Ovary (tissue), 9 donors: Measurements from ENCODE around the gene HS3ST6. TPM values are rescaled to one million over a fixed set of nuclear protein-coding genes. Genes with fewer than 3 reads are reported as not detected.

Experiments
- DNase-seq, 5 donors: peaks; one replicate each; pipeline ENCODE4 v3.0.0-alpha.2; 2019 to 2020
- H3K27ac ChIP-seq, 2 donors: fragments of 200-600 bp; one replicate each; pipeline versions ENCODE4 v1.5.1 to v1.8.0; 2019 to 2022
- H3K27me3 ChIP-seq: fragments of 200-600 bp; one replicate; pipeline ENCODE4 v1.8.0; 2022
- H3K36me3 ChIP-seq: fragments of 200-600 bp; sonication (generic); one replicate; pipeline ENCODE4 v1.5.1; 2019
- H3K4me1 ChIP-seq: one replicate; pipeline ENCODE4 v1.8.1; 2013; ENCODE audit warnings: mild to moderate bottlenecking, moderate library complexity; ENCODE audit not compliant: insufficient read depth
- H3K4me3 ChIP-seq: fragments of 200-600 bp; sonication (generic); one replicate; pipeline ENCODE4 v1.5.1; 2017
- H3K9me3 ChIP-seq, 2 donors: fragments of 200-600 bp in 1 of 2; sonication (generic) in 1 of 2; one replicate each; pipeline versions ENCODE4 v1.5.1 to v1.8.1; 2013 to 2019; ENCODE audit warnings: mild to moderate bottlenecking in 1 of 2, moderate library complexity in 1 of 2
- EP300 ChIP-seq: sonication (generic); formaldehyde crosslinking; IDR thresholded peaks from one replicate; pipeline ENCODE4 v1.6.1; 2017; ENCODE audit warnings: antibody characterized with exemption
- POLR2A ChIP-seq: fragments of 450-650 bp; IDR thresholded peaks from one replicate; pipeline ENCODE4 v1.6.1; 2017; ENCODE audit warnings: antibody characterized with exemption, mild to moderate bottlenecking, moderate library complexity
- WGBS, 3 donors: extraction: QIAGEN DNeasy Blood & Tissue Kit in 1 of 3; methylation state at CpG; one replicate each; pipeline versions ENCODE4 v1.1.5 to v1.1.7; 2013 to 2017; 5-methylcytosine and 5-hydroxymethylcytosine counted together
- intact Hi-C, 4 donors: fragments of 100-400 bp; cut with DNase I; formaldehyde crosslinking; loops; one replicate each; pipeline versions ENCODE4 v1.11.0 to v1.15.1; 2022 to 2023
- polyA plus RNA-seq, 2 donors: library from polyadenylated mRNA; stranded (reverse); fragments of 200-250 nt in 1 of 2; fragments of 350-450 nt in 1 of 2; fragmentation: Illumina TruSeq in 1 of 2; extraction: RNeasy Lipid Tissue Mini Kit (QIAGEN cat#74804) in 1 of 2; gene quantifications; one replicate each; pipeline ENCODE4 v1.2.3, GENCODE V29; 2013 to 2014
- small RNA-seq: library from RNA; depleted of rRNA; stranded (forward); fragments of <200 nt; gene quantifications from one replicate; pipeline ENCODE3, GENCODE V24; 2016
- total RNA-seq, 7 donors: library from RNA; depleted of rRNA in 2 of 7; stranded (reverse); fragments of >200 nt in 2 of 7; fragmentation: NEBNext Ultra II Directional in 3 of 7; extraction: Animal tissue kit (Norgen Biotek cat#: 25700) in 3 of 7; gene quantifications; one replicate each; pipeline versions ENCODE4 v1.1.0 to v1.2.4, GENCODE V29; 2016 to 2023
- TF ChIP-seq, protein P1 (sequence below), 3 donors: fragments of 450-650 bp in 2 of 3; fragments of 200-600 bp in 1 of 3; IDR thresholded peaks; one replicate each; pipeline versions ENCODE4 v1.5.1 to v1.8.0; 2016 to 2022; ENCODE audit warnings: antibody characterized with exemption in 3 of 3, mild to moderate bottlenecking in 1 of 3
- donor health status: DM: no; HTN: no; CAD: no; lungs with moderate emphysema.
- donor health status: DM: no; HTN: no; CAD: no.
- donor health status: Bipolar disorder and iron deficiency.
- donor health status: DM: yes; HTN: yes; CAD: no.
- donor health status: DM: no; HTN: no; CAD: no.
- donor health status: DM: yes; HTN: yes; CAD: no.

HS3ST6 gene
- total and polyA plus RNA-seq, 9 donors, result 0.69 to 1.8 TPM; not detected in 7

DNA sequence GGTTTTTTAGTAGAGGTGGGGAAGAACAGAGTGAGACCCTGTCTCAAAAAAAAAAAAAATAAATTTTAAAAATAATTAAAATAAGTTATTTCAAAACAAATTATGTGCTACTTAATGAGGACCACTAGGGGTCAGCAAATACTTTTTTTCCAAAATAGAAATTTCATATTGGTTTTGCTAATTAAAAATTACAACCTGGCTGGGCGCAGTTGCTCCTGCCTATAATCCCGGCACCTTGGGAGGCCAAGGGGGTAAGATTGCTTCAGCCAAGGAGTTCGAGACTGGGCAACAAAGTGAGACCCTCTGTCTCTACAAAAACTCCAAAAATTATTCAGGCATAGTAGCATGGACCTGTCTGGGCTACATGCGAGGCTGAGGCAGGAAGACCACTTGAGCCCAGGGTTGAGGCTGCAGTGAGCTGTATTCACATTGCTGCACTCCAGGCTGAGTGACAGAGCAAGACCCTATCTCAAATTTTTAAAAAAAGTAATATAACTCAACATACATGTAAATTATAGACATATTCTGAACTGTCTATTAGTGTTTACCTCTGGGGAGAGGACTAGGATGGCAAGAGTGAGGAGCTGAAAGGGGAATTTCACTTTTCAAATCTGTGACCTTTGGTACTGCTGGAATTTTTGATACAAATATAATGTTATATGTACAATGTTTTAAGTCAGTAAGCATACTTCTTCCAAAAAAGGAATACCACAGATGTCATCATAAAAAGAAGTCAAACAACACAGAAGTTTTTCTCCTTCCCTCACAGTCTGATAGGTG lies 54.3 kb downstream of the HS3ST6 start:
- H3K36me3 ChIP-seq, result no peaks in the 10 kb centered on the region
- H3K4me3 ChIP-seq, result no peak overlapping the region
- WGBS, 3 donors, result 13 to 18% (median 14%) methylated on average over 4 of the region's 4 CpGs
- H3K4me1 ChIP-seq, result no peaks in the 10 kb centered on the region
- H3K9me3 ChIP-seq, result no peaks in the 10 kb centered on the region
- no peak overlapping the region for H3K27ac ChIP-seq
- DNase-seq, result no peak
- H3K27me3 ChIP-seq, result no peaks in the 10 kb centered on the region
- TF ChIP-seq, protein P1, sequence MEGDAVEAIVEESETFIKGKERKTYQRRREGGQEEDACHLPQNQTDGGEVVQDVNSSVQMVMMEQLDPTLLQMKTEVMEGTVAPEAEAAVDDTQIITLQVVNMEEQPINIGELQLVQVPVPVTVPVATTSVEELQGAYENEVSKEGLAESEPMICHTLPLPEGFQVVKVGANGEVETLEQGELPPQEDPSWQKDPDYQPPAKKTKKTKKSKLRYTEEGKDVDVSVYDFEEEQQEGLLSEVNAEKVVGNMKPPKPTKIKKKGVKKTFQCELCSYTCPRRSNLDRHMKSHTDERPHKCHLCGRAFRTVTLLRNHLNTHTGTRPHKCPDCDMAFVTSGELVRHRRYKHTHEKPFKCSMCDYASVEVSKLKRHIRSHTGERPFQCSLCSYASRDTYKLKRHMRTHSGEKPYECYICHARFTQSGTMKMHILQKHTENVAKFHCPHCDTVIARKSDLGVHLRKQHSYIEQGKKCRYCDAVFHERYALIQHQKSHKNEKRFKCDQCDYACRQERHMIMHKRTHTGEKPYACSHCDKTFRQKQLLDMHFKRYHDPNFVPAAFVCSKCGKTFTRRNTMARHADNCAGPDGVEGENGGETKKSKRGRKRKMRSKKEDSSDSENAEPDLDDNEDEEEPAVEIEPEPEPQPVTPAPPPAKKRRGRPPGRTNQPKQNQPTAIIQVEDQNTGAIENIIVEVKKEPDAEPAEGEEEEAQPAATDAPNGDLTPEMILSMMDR (IDR thresholded peaks at IDR 0.05), result peak in 2 of 3 donors; percentile 20 to 41
- TF ChIP-seq EP300, result no peak
- no peak for TF ChIP-seq POLR2A
- intact Hi-C loops, result loop anchor here (2.0 to 5.0 kb wide), 3 partner anchors 53 to 65 kb away; partner anchors contain the start of gene HS3ST6 (in 1 of the 4)

DNA sequence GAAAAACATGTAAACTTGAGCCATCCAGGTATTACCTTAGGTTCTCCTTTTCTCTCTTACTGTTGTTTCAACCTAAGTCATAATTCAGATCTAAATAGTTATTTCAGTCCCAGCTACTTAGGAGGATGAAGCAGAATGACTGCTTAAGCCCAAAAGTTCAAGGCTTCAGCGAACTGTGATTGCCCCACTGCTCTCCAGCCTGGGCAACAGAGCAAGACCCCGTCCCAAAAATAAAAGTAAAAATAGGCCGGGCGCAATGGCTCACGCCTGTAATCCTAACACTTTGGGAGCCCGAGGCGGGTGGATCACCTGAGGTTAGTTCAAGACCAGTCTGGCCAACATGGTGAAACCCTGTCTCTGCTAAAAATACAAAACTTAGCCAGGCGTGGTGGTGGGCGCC lies 55.8 kb downstream of the HS3ST6 start:
- no peak overlapping the region for H3K27ac ChIP-seq
- DNase-seq, result no peak
- H3K9me3 ChIP-seq, result no peaks in the 10 kb centered on the region
- 79 to 82% (median 79%) methylated on average over 9 of the region's 9 CpGs for WGBS, 3 donors
- H3K27me3 ChIP-seq, result no peaks in the 10 kb centered on the region
- intact Hi-C loops, result loop anchor here in 3 of 4 donors (5.0 kb wide), 2 partner anchors 55 to 65 kb away; partner anchors contain the start of gene HS3ST6 (in 1 of the 3)
- H3K36me3 ChIP-seq, result no peaks in the 10 kb centered on the region
- H3K4me3 ChIP-seq, result no peak overlapping the region
- no peak for TF ChIP-seq EP300
- TF ChIP-seq POLR2A, result no peak
- TF ChIP-seq, protein P1 (IDR thresholded peaks at IDR 0.05), result no peak
- no peaks in the 10 kb centered on the region for H3K4me1 ChIP-seq

DNA sequence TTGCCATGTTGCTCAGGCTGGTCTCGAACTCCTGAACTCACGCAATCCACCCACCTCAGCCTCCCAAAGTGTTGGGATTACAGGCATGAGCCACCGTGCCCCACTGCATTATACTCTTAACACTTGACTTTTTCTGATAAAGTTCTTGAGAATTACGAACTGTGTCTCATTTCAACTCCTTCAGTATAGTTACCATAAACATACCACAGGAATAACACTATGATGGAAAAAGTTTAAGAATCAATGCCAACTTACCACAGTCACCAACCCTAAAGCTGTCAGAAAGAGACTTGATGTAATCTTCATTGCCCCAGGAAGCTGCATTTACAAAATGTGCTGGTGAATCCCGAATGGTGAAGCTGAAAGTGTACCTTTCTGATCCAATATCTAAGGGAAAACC lies 56.5 kb downstream of the HS3ST6 start:
- Histone ChIP-seq H3K4me3 (no peak overlapping the region), H3K4me1 (no peaks in the 10 kb centered on the region), H3K9me3 (no peaks in the 10 kb centered on the region), H3K27me3 (no peaks in the 10 kb centered on the region), H3K36me3 (no peaks in the 10 kb centered on the region), H3K27ac (no peak overlapping the region)
- intact Hi-C loops, result loop anchor here in 3 of 4 donors (5.0 kb wide), 2 partner anchors 56 to 66 kb away; partner anchors contain the start of gene HS3ST6 (in 1 of the 3)
- no peak for DNase-seq
- 71 to 83% (median 72%) methylated on average over 5 of the region's 5 CpGs for WGBS, 3 donors
- TF ChIP-seq, protein P1 (IDR thresholded peaks at IDR 0.05), result no peak
- TF ChIP-seq POLR2A (no peak), EP300 (no peak)

Small RNA genes lying within 50 kb of the gene (small RNA-seq; reads per million reads assigned to genes)
- gene SNORA10 (not detected), gene SNORA64 (not detected)

Other genes with a start within 250 kb of the HS3ST6 start
- 10 to 100 TPM; 14.4 to 51.8 (median 44.1) TPM for gene JPT2, start 240.1 kb downstream of the HS3ST6 start, total RNA-seq
- 10 to 100 TPM; 22.3 to 44.9 TPM for gene JPT2, start 240.1 kb downstream of the HS3ST6 start, polyA plus RNA-seq
- gene MAPK8IP3, start 212.2 kb downstream of the HS3ST6 start, total RNA-seq, result 100 to 1,000 TPM in 1 of 7 donors, 10 to 100 TPM in 6; 50.3 to 117 (median 75.5) TPM
- gene MAPK8IP3, start 212.2 kb downstream of the HS3ST6 start, polyA plus RNA-seq, result 10 to 100 TPM in 1 of 2 donors, 1 to 10 TPM in 1; 7.0 to 60.8 TPM
- 100 to 1,000 TPM in 1 of 7 donors, 10 to 100 TPM in 6; 68.6 to 129 (median 86.8) TPM for gene NME3, start 146.9 kb downstream of the HS3ST6 start, total RNA-seq
- gene NME3, start 146.9 kb downstream of the HS3ST6 start, polyA plus RNA-seq, result 100 to 1,000 TPM in 1 of 2 donors, not detected in 1; 128 TPM
- gene EME2, start 145.6 kb downstream of the HS3ST6 start, total RNA-seq, result 10 to 100 TPM in 6 of 7 donors, 1 to 10 TPM in 1; 6.2 to 19.2 (median 16.1) TPM
- gene EME2, start 145.6 kb downstream of the HS3ST6 start, polyA plus RNA-seq, result 1 to 10 TPM in 1 of 2 donors, under 1 TPM in 1; 0.83 to 4.6 TPM
- 10 to 100 TPM; 47.5 to 79.4 (median 53.6) TPM for gene MRPS34, start 145.3 kb downstream of the HS3ST6 start, total RNA-seq
- 10 to 100 TPM; 31.8 to 61.4 TPM for gene MRPS34, start 145.3 kb downstream of the HS3ST6 start, polyA plus RNA-seq
- gene SPSB3, start 135.8 kb downstream of the HS3ST6 start, total RNA-seq, result 10 to 100 TPM; 34.9 to 98.5 (median 57.6) TPM
- 100 to 1,000 TPM in 1 of 2 donors, 1 to 10 TPM in 1; 2.4 to 138 TPM for gene SPSB3, start 135.8 kb downstream of the HS3ST6 start, polyA plus RNA-seq
- gene NUBP2, start 135.5 kb downstream of the HS3ST6 start, total RNA-seq, result 10 to 100 TPM; 42.8 to 72.0 (median 52.3) TPM
- gene NUBP2, start 135.5 kb downstream of the HS3ST6 start, polyA plus RNA-seq, result 10 to 100 TPM in 1 of 2 donors, under 1 TPM in 1; 0.50 to 76.5 TPM
- gene IGFALS, start 124.7 kb downstream of the HS3ST6 start, total RNA-seq, result 1 to 10 TPM in 2 of 7 donors, under 1 TPM in 5; 0.20 to 1.8 (median 0.47) TPM
- gene IGFALS, start 124.7 kb downstream of the HS3ST6 start, polyA plus RNA-seq, result under 1 TPM in 1 of 2 donors, not detected in 1; 0.63 TPM
- gene HAGH, start 91.6 kb downstream of the HS3ST6 start, total RNA-seq, result 10 to 100 TPM; 22.8 to 70.2 (median 37.0) TPM
- gene HAGH, start 91.6 kb downstream of the HS3ST6 start, polyA plus RNA-seq, result 10 to 100 TPM in 1 of 2 donors, 1 to 10 TPM in 1; 7.7 to 38.2 TPM
- gene FAHD1, start 91.2 kb downstream of the HS3ST6 start, total RNA-seq, result 10 to 100 TPM; 11.0 to 22.1 (median 16.8) TPM
- 10 to 100 TPM; 11.0 to 14.0 TPM for gene FAHD1, start 91.2 kb downstream of the HS3ST6 start, polyA plus RNA-seq
- under 1 TPM in 2 of 7 donors, not detected in 5; 0.23 to 0.24 TPM for gene MEIOB, start 46.3 kb downstream of the HS3ST6 start, total RNA-seq
- under 1 TPM; 0.24 to 0.27 TPM for gene MEIOB, start 46.3 kb downstream of the HS3ST6 start, polyA plus RNA-seq
- gene MSRB1, start 24.8 kb upstream of the HS3ST6 start, total RNA-seq, result 10 to 100 TPM; 12.2 to 27.5 (median 21.9) TPM
- gene MSRB1, start 24.8 kb upstream of the HS3ST6 start, polyA plus RNA-seq, result 10 to 100 TPM in 1 of 2 donors, 1 to 10 TPM in 1; 6.7 to 31.1 TPM
- not detected for gene RPL3L, start 36.3 kb upstream of the HS3ST6 start, total RNA-seq
- not detected for gene RPL3L, start 36.3 kb upstream of the HS3ST6 start, polyA plus RNA-seq
- 100 to 1,000 TPM in 3 of 7 donors, 10 to 100 TPM in 4; 81.5 to 133 (median 95.4) TPM for gene NDUFB10, start 41.1 kb upstream of the HS3ST6 start, total RNA-seq
- 100 to 1,000 TPM; 152 to 176 TPM for gene NDUFB10, start 41.1 kb upstream of the HS3ST6 start, polyA plus RNA-seq
- 1,000 to 10,000 TPM; 2,694 to 4,021 (median 3,788) TPM for gene RPS2, start 46.4 kb upstream of the HS3ST6 start, total RNA-seq
- 1,000 to 10,000 TPM; 1,606 to 4,743 TPM for gene RPS2, start 46.4 kb upstream of the HS3ST6 start, polyA plus RNA-seq
- under 1 TPM in 1 of 7 donors, not detected in 6; 0.32 TPM for gene RNF151, start 48.4 kb upstream of the HS3ST6 start, total RNA-seq
- gene RNF151, start 48.4 kb upstream of the HS3ST6 start, polyA plus RNA-seq, result not detected
- gene TBL3, start 53.6 kb upstream of the HS3ST6 start, total RNA-seq, result 10 to 100 TPM; 28.9 to 48.0 (median 31.0) TPM
- gene TBL3, start 53.6 kb upstream of the HS3ST6 start, polyA plus RNA-seq, result 10 to 100 TPM in 1 of 2 donors, 1 to 10 TPM in 1; 2.1 to 40.6 TPM
- gene NOXO1, start 63.1 kb upstream of the HS3ST6 start, total RNA-seq, result 1 to 10 TPM in 1 of 7 donors, under 1 TPM in 3, not detected in 3; 0.36 to 1.3 (median 0.66) TPM
- under 1 TPM in 1 of 2 donors, not detected in 1; 0.48 TPM for gene NOXO1, start 63.1 kb upstream of the HS3ST6 start, polyA plus RNA-seq
- 10 to 100 TPM; 10.6 to 18.5 (median 14.0) TPM for gene GFER, start 65.8 kb upstream of the HS3ST6 start, total RNA-seq
- 10 to 100 TPM in 1 of 2 donors, 1 to 10 TPM in 1; 6.1 to 16.8 TPM for gene GFER, start 65.8 kb upstream of the HS3ST6 start, polyA plus RNA-seq
- gene SYNGR3, start 71.6 kb upstream of the HS3ST6 start, total RNA-seq, result 1 to 10 TPM in 4 of 7 donors, under 1 TPM in 3; 0.50 to 4.0 (median 1.1) TPM
- gene SYNGR3, start 71.6 kb upstream of the HS3ST6 start, polyA plus RNA-seq, result under 1 TPM; 0.42 to 0.75 TPM
- gene ZNF598, start 91.4 kb upstream of the HS3ST6 start, total RNA-seq, result 10 to 100 TPM; 25.8 to 44.5 (median 30.3) TPM
- gene ZNF598, start 91.4 kb upstream of the HS3ST6 start, polyA plus RNA-seq, result 10 to 100 TPM in 1 of 2 donors, under 1 TPM in 1; 0.95 to 26.7 TPM
- 1 to 10 TPM in 1 of 7 donors, under 1 TPM in 2, not detected in 4; 0.46 to 1.1 (median 0.78) TPM for gene NPW, start 101.4 kb upstream of the HS3ST6 start, total RNA-seq
- under 1 TPM in 1 of 2 donors, not detected in 1; 0.17 TPM for gene NPW, start 101.4 kb upstream of the HS3ST6 start, polyA plus RNA-seq
- gene NHERF2, start 108.5 kb upstream of the HS3ST6 start, total RNA-seq, result 100 to 1,000 TPM in 1 of 7 donors, 10 to 100 TPM in 6; 25.0 to 118 (median 78.7) TPM
- gene NHERF2, start 108.5 kb upstream of the HS3ST6 start, polyA plus RNA-seq, result 100 to 1,000 TPM in 1 of 2 donors, 1 to 10 TPM in 1; 6.3 to 101 TPM
- gene NTHL1, start 129.4 kb upstream of the HS3ST6 start, total RNA-seq, result 10 to 100 TPM; 17.1 to 38.1 (median 23.9) TPM
- gene NTHL1, start 129.4 kb upstream of the HS3ST6 start, polyA plus RNA-seq, result 10 to 100 TPM in 1 of 2 donors, 1 to 10 TPM in 1; 1.9 to 27.3 TPM
- 100 to 1,000 TPM in 4 of 7 donors, 10 to 100 TPM in 3; 47.0 to 150 (median 131) TPM for gene TSC2, start 129.6 kb upstream of the HS3ST6 start, total RNA-seq
- 10 to 100 TPM; 51.7 to 72.1 TPM for gene TSC2, start 129.6 kb upstream of the HS3ST6 start, polyA plus RNA-seq
- 100 to 1,000 TPM in 6 of 7 donors, 10 to 100 TPM in 1; 78.8 to 203 (median 145) TPM for gene PKD1, start 217.5 kb upstream of the HS3ST6 start, total RNA-seq
- gene PKD1, start 217.5 kb upstream of the HS3ST6 start, polyA plus RNA-seq, result 100 to 1,000 TPM in 1 of 2 donors, 1 to 10 TPM in 1; 8.7 to 113 TPM
- gene RAB26, start 230.2 kb upstream of the HS3ST6 start, total RNA-seq, result under 1 TPM in 2 of 7 donors, not detected in 5; 0.12 to 0.80 TPM
- under 1 TPM; 0.19 to 0.50 TPM for gene RAB26, start 230.2 kb upstream of the HS3ST6 start, polyA plus RNA-seq
- gene TRAF7, start 237.4 kb upstream of the HS3ST6 start, total RNA-seq, result 10 to 100 TPM; 20.5 to 68.0 (median 48.0) TPM
- gene TRAF7, start 237.4 kb upstream of the HS3ST6 start, polyA plus RNA-seq, result 10 to 100 TPM; 13.3 to 26.3 TPM